Muscle of arm (tissue), 14 donors: ENCODE data around the gene ARMC7. TPM values are rescaled to one million over a fixed set of nuclear protein-coding genes. Genes with fewer than 3 reads are reported as not detected.
"Not testable (repeated sequence)": the region's sequence is repeated elsewhere in the genome, so short reads cannot be mapped to it uniquely, and the experiment has no call there.

Experiments
- DNase-seq: peaks from one replicate; pipeline ENCODE4 v3.0.0-alpha.2; 2013
- long read RNA-seq, 11 donors: transcript quantifications; one replicate each; lab custom pipeline, GENCODE V29; 2026
- polyA plus RNA-seq, 12 donors: library from polyadenylated mRNA; unstranded; fragments of 120-200 nt; gene quantifications; one replicate each; pipeline ENCODE4 v1.2.1, GENCODE V29; 2013; ENCODE audit not compliant: insufficient read length in 12 of 12

Gene ARMC7
- 1 to 10 TPM in 11 of 12 donors, not detected in 1; 5.0 to 8.4 (median 6.7) TPM for polyA plus RNA-seq
- long read RNA-seq, donor 1, partial matches to known transcripts = 0 of 3 reads
- long read RNA-seq, donor 1, other reads (novel, unspliced or antisense) = 0 of 3 reads
- long read RNA-seq, donor 2, partial matches to known transcripts = 0 of 3 reads
- long read RNA-seq, donor 2, other reads (novel, unspliced or antisense) = 0 of 3 reads
- long read RNA-seq, donor 3, partial matches to known transcripts = 0 of 2 reads
- long read RNA-seq, donor 3, other reads (novel, unspliced or antisense) = 0 of 2 reads
- long read RNA-seq, donor 4 = 0 reads
- long read RNA-seq, donor 5, partial matches to known transcripts = 106 of 115 reads
- long read RNA-seq, donor 5, other reads (novel, unspliced or antisense) = 5 of 115 reads
- long read RNA-seq, donor 6, partial matches to known transcripts = 0 of 6 reads
- long read RNA-seq, donor 6, other reads (novel, unspliced or antisense) = 0 of 6 reads
- long read RNA-seq, donor 7, partial matches to known transcripts = 0 of 6 reads
- long read RNA-seq, donor 7, other reads (novel, unspliced or antisense) = 0 of 6 reads
- long read RNA-seq, donor 8, partial matches to known transcripts = 21 of 436 reads
- long read RNA-seq, donor 8, other reads (novel, unspliced or antisense) = 411 of 436 reads
- long read RNA-seq, donor 9, partial matches to known transcripts = 5 of 44 reads
- long read RNA-seq, donor 9, other reads (novel, unspliced or antisense) = 39 of 44 reads
- long read RNA-seq, donor 10, partial matches to known transcripts = 0 of 2 reads
- long read RNA-seq, donor 10, other reads (novel, unspliced or antisense) = 0 of 2 reads
- long read RNA-seq, donor 11, partial matches to known transcripts = 0 of 2 reads
- long read RNA-seq, donor 11, other reads (novel, unspliced or antisense) = 0 of 2 reads

GRCh38 chr17:75109407-75110233 lies at the start of gene ARMC7:
ARMC7 (plus strand) TSS chr17:75109969; CDS start chr17:75110289, 320 bp downstream.
- peak; percentile 89 for DNase-seq

- no peak for DNase-seq
Observed at GRCh38 chr17:75060434-75061054, 49.2 kb upstream of the ARMC7 start.

GRCh38 chr17:75061055-75061438 lies 48.7 kb upstream of the ARMC7 start:
- DNase-seq = no peak

DNA sequence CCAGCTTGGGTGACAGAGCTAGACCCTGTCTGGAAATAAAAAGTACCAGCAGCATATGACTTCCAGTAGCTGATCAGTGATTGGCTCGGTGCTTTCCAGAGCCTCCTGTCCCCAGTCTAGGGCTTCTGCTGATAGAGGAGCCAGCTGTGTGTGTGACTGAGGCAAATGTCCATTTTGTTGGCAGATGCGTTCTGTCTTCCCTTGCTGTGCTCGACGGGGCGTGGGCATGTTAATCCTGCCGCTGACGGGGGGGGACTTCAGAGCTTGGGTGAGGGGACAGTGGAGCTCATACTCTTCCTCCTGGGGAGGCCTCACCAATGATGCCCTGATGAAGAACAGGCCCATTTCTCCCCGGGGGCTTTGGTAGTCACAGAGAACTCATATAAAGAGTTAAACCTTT lies 48.2 kb upstream of the ARMC7 start:
- DNase-seq = no peak

GRCh38 chr17:75063201-75063600 lies 46.6 kb upstream of the ARMC7 start:
- no peak for DNase-seq

- DNase-seq = no peak
Observed at GRCh38 chr17:75063626-75064025, 46.1 kb upstream of the ARMC7 start.

GRCh38 chr17:75064040-75064439 lies 45.7 kb upstream of the ARMC7 start:
- DNase-seq = no peak

DNA sequence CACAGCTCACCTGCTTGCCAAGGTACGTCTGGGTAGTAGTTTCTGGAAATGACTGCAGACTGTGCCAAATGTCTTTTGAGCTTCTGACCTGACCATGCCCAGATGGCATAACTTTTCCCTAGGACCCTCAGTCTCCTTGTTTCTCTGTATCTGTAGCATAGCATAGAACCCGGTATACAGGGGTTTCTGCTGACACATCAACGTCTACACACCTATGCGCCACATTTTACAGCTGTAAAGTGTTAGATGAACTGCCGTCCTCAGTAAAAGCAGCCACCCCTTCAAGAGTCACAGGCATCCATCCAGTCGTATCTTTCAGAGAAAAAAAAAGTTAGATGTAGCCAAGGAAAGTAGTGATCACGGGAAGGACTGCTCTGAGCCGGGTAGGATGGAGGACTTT lies 45.3 kb upstream of the ARMC7 start:
- no peak for DNase-seq

- no peak for DNase-seq
Observed at GRCh38 chr17:75064867-75065561, 44.8 kb upstream of the ARMC7 start.

DNA sequence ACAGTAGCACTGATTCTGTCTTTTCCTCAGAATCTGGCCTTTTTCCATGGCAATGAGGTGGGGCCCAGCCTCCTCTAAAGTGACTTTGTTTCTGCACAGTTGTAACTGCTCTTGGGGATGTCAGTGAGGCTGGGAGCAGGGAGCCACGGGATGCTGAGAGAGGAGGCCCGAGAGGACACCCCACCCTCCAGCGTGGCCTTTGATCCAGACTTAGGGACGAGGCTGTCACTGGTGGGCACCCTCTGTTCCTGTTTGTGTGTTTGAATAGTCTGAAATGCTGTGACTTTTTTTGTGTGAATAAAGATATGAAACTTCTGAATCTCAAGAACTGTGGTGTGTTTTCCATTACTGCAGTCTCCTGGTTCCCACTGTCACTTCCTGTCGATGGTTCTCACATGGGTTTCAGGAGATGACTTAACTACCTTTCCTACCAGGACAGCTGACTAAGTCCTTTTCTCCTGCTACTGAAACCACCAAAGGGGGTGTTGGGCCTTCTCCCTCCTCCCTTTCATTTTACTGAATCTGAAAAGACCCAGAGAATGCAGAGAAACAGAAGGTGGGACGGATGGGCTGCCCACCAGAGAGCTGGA lies 44.1 kb upstream of the ARMC7 start:
- no peak for DNase-seq

- DNase-seq = no peak
Observed at GRCh38 chr17:75067856-75068255, 41.9 kb upstream of the ARMC7 start.

- no peak for DNase-seq
Observed at GRCh38 chr17:75068750-75069149, 41.0 kb upstream of the ARMC7 start.

DNA sequence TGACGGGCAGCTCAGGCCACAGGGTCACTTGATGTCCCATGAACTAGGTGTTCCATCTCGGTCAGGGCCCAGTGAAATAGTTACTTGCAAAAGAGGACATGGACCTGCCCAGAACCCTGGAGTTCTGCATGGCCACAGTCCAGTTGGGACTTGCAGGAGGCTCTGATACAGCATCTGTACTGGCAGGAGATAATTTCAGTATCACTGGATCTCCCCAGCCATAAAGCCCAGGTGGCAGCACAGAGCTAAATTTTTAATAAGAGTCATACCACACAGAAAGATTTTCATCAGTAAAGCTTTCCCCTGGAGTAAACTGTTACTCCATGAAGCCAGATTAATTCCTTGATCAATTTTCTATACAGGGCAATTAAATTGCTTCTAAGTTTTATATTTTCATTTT lies 40.0 kb upstream of the ARMC7 start:
- DNase-seq = no peak

GRCh38 chr17:75071478-75072271 lies 38.1 kb upstream of the ARMC7 start:
- DNase-seq = not testable (repeated sequence)

DNA sequence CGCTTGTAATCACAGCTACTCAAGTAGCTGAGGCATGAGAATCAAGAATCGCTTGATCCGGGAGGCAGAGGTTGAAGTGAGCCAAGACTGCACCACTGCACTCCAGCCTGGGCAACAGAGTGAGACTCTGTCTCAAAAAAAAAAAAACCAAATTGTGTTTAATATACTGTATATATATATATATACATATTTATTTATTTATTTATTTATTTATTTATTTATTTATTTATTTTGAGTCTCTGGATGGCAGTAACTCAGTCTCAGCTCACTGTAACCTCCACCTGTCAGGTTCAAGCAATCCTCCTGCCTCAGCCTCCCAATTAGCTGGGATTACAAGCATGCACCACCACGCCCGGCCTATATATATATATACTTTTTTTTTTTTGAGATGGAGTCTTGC lies 36.9 kb upstream of the ARMC7 start:
- DNase-seq = not testable (repeated sequence)

DNA sequence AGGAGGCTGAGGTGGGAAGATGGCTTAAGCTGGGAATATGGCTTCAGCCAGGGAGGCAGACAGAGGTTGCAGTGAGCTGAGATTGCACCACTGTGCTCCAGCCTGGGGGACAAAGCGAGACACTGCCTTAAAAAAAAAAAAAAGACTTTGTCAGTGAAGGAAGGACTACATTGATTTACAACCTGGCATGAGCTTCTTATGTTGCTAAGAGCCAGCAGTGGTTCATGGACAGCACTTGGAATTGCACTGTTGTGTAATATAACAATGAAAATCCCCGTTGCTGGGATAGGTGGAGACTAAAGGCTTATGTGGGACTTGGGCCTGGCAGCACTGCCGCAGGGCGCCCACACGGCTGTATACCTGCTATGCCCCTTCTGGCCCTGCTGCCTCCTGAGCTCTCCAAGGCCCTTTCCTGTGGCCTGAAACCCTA lies 36.1 kb upstream of the ARMC7 start:
- DNase-seq = no peak

DNA sequence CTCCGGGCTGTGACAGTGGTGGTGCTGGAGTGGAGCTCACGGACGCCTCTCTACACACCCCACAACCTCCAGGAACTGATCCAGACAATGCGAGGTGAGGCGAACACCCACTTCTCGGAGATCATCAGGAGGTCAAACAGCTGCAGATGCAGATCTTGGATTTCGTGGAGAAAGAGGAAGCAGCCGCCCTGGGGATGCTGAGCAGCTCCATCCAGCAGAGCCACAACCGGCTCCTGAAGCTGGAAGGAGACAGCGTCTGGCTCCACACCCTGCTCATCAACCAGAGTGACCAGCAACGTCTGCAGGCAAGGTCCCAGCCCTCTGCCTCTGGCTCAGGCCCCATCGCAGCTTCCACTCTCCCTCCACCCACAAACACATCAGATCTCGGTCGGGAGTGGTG lies 35.2 kb upstream of the ARMC7 start:
- DNase-seq = peak; percentile 79

DNA sequence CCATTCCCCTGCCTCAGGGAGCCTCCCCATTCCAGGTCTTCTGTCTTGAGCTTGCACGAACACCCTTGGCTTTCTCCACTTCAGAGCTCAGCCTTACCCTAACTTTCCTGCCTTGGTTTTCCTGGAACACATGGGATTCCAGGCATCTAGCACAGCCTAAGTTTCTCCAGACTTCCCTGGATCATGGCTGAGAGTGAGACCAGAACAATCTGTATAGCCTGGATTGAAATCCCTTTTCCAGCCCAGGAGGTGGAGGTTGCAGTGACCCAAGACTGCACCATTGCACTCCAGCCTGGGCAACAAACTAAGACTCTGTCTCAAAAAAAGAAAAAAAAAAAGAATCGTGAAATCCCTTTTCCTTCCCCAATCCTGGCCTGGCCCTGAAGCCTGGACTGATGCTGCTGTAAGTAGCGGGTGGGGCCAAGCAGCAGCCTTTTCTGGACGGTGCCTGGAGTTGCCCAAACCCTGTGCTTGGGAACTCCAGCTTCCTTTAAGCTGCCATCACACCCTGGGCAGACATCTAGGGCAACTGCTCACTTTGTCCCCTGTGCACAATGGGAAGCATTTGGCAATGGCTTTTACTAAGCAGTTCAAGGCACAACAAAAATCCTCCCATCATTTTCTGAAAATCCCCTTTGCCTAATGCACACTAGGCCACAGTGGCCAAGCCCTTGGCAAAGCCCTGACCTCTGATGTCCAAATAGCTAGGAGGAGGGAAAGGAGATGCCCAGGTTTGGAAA lies 34.0 kb upstream of the ARMC7 start:
- DNase-seq = no peak

- no peak for DNase-seq
Observed at GRCh38 chr17:75077072-75077495, 32.7 kb upstream of the ARMC7 start.
